Ishikawa (cell line): ENCODE measurements around the gene SLC6A13.

Experiments used
- CEBPB ChIP-seq: IDR thresholded peaks from 2 replicates; pipeline ENCODE4 v1.6.1; 2012
- CREB1 ChIP-seq: IDR thresholded peaks from 2 replicates; pipeline ENCODE4 v1.6.1; 2012; ENCODE audit warnings: low read depth
- EGR1 ChIP-seq: IDR thresholded peaks from 2 replicates; pipeline ENCODE4 v1.6.1; 2012
- EP300 ChIP-seq: IDR thresholded peaks from 2 replicates; pipeline ENCODE4 v1.6.1; 2012; ENCODE audit warnings: borderline replicate concordance
- FOXM1 ChIP-seq: IDR thresholded peaks from 2 replicates; pipeline ENCODE4 v1.6.1; 2012; ENCODE audit warnings: low read depth, borderline replicate concordance
- NFIC ChIP-seq: IDR thresholded peaks from 2 replicates; pipeline ENCODE4 v1.6.1; 2012
- RAD21 ChIP-seq: IDR thresholded peaks from 2 replicates; pipeline ENCODE4 v1.6.1; 2012; ENCODE audit warnings: low read depth
- TAF1 ChIP-seq: IDR thresholded peaks from 2 replicates; pipeline ENCODE4 v1.6.1; 2012; ENCODE audit warnings: low read depth, mild to moderate bottlenecking
- TCF12 ChIP-seq: IDR thresholded peaks from 2 replicates; pipeline ENCODE4 v1.6.1; 2012; ENCODE audit warnings: low read depth
- TEAD4 ChIP-seq: IDR thresholded peaks from 2 replicates; pipeline ENCODE4 v1.6.1; 2012
- YY1 ChIP-seq: IDR thresholded peaks from 2 replicates; pipeline ENCODE4 v1.6.1; 2012; ENCODE audit warnings: low read depth
- ZBTB7A ChIP-seq: IDR thresholded peaks from 2 replicates; pipeline ENCODE4 v1.6.1; 2012; ENCODE audit warnings: low read depth
- TF ChIP-seq, protein P1 (sequence below): IDR thresholded peaks from 2 replicates; pipeline ENCODE4 v1.6.1; 2012; ENCODE audit warnings: low read depth, mild to moderate bottlenecking
- TF ChIP-seq, protein P2 (sequence below): IDR thresholded peaks from 2 replicates; pipeline ENCODE4 v1.6.1; 2012
- TF ChIP-seq, protein P3 (sequence below): IDR thresholded peaks from 2 replicates; pipeline ENCODE4 v1.6.1; 2012

SLC6A13 gene

DNA sequence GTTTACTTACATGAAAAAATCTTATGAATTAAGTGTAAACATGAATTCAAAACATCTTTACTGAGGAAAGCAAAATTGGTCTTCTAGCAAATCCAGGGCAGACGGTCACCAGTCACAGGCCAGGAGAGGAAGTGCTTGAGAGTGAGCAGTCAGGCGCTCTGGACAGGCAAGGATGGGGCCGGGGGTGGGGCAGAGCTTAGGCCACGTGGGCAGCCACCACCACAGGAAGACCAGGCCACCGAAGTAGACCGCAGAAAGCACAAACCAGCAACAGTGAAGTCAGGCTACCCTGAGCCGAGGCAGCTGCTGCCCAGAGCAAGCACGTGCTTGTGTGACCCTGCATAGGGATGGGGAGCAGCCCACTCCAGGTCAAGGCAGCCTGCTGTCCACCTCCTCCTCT, 82.2 kb downstream of the SLC6A13 start:
- TF ChIP-seq TCF12 (no peak), CEBPB (no peak), EGR1 (no peak), TEAD4 (no peak), ZBTB7A (no peak), YY1 (no peak), NFIC (no peak), TAF1 (no peak), CREB1 (no peak), FOXM1 (no peak), RAD21 (no peak), EP300 (no peak)
- TF ChIP-seq, protein P1, sequence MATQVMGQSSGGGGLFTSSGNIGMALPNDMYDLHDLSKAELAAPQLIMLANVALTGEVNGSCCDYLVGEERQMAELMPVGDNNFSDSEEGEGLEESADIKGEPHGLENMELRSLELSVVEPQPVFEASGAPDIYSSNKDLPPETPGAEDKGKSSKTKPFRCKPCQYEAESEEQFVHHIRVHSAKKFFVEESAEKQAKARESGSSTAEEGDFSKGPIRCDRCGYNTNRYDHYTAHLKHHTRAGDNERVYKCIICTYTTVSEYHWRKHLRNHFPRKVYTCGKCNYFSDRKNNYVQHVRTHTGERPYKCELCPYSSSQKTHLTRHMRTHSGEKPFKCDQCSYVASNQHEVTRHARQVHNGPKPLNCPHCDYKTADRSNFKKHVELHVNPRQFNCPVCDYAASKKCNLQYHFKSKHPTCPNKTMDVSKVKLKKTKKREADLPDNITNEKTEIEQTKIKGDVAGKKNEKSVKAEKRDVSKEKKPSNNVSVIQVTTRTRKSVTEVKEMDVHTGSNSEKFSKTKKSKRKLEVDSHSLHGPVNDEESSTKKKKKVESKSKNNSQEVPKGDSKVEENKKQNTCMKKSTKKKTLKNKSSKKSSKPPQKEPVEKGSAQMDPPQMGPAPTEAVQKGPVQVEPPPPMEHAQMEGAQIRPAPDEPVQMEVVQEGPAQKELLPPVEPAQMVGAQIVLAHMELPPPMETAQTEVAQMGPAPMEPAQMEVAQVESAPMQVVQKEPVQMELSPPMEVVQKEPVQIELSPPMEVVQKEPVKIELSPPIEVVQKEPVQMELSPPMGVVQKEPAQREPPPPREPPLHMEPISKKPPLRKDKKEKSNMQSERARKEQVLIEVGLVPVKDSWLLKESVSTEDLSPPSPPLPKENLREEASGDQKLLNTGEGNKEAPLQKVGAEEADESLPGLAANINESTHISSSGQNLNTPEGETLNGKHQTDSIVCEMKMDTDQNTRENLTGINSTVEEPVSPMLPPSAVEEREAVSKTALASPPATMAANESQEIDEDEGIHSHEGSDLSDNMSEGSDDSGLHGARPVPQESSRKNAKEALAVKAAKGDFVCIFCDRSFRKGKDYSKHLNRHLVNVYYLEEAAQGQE = no peak
- TF ChIP-seq, protein P2, sequence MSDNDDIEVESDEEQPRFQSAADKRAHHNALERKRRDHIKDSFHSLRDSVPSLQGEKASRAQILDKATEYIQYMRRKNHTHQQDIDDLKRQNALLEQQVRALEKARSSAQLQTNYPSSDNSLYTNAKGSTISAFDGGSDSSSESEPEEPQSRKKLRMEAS = no peak
- TF ChIP-seq, protein P3, sequence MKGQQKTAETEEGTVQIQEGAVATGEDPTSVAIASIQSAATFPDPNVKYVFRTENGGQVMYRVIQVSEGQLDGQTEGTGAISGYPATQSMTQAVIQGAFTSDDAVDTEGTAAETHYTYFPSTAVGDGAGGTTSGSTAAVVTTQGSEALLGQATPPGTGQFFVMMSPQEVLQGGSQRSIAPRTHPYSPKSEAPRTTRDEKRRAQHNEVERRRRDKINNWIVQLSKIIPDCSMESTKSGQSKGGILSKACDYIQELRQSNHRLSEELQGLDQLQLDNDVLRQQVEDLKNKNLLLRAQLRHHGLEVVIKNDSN = no peak

DNA sequence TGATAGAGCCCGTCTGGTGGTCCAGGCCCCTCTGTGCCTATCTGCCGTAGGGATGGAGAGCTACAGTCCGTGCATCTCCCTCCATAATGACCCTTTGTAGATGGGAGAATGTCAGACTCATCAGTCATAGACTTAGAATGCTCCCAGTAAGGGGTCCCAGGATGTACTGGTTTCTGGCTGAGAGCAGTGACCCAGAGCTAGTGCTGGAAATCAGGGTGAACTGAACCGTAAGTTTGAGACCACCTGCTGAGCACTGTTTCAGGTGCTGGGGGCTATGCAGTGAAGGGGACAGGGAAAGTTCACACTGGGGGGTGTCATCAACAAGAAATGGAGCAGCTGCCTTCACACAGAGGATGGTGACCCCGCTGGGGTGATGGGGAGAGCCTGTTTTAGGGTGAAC, 82.8 kb downstream of the SLC6A13 start:
- TF ChIP-seq CREB1 (no peak), TAF1 (no peak), RAD21 (no peak), CEBPB (no peak), NFIC (0 out of 2 replicates have a peak, but pooled peaks have one; percentile 12), EP300 (peak; percentile 71; the same call in 1 of the 2 replicates), TEAD4 (no peak), ZBTB7A (0 out of 2 replicates have a peak, but pooled peaks have one; percentile 1), TCF12 (peak; percentile 83), FOXM1 (peak; percentile 51; the same call in 1 of the 2 replicates)
- TF ChIP-seq, protein P2 = no peak
- TF ChIP-seq, protein P3 = no peak
- TF ChIP-seq, protein P1 = no peak

DNA sequence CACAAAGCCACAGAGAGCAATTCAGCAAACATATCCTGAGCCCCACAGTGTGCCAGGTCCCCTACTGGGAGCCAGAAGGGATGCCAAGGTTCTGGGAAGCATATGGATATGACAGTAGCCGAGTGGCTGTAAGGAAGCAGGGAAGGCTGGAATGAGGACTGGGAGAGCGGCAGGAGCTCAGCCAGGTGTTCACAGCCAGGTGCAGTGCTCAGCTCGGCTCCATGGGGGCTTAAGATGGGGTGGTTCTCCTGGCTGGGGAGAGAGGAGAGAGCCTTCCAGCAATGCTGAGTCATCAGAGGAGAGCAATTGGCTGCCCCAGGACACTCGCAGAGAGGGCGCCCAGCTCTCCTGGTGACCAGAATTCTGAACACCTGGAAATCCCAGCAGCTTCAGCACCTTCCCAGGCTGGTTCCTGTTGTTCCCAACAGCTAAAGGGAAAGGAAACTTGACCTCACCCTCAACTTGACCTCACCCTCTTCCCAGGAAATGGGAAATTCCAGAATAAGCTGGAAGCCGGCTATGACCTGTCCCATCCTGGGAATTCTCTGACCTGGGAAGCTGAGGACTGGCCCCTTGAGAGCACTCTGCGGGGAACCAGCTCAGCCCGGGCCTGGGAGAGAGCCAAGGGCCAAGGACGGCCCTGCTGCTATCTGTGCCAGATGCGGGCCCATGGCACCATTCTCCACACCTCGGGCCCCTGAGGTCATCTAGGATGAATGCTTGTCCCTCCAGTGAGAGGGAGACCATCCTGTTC, 83.3 kb downstream of the SLC6A13 start:
- TF ChIP-seq, protein P1 = no peak
- TF ChIP-seq FOXM1 (peak; percentile 23), ZBTB7A (peak; percentile 20; the same call in 1 of the 2 replicates), CREB1 (no peak), TAF1 (no peak), RAD21 (no peak), YY1 (no peak), CEBPB (peak; percentile 5; the same call in 1 of the 2 replicates), NFIC (peak; percentile 89), TEAD4 (peak; percentile 68), EGR1 (no peak), TCF12 (peak; percentile 93), EP300 (peak; percentile 72)
- TF ChIP-seq, protein P3 = no peak
- TF ChIP-seq, protein P2 = 0 out of 2 replicates have a peak, but pooled peaks have one; percentile 40

DNA sequence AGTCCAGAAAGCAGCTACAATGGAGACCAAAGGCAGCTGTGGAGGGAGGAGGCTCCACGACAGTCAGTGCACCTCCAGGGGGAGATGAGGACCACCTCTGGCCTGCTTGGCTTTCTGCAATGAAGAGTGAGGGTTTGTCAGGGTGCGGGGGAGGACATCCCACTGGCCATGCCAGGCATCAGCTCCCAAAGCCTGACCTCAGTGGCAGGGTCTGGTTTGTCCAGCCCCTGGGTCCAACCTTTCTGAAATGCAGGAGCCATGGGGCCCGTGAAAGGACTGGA, 83.9 kb downstream of the SLC6A13 start:
- TF ChIP-seq CREB1 (no peak), ZBTB7A (peak; percentile 12; the same call in 1 of the 2 replicates)
